GM12892 (cell line): ENCODE measurements around the gene PRKAR1B.

Experiments used
- POLR2A ChIP-seq: IDR thresholded peaks from 2 replicates; pipeline ENCODE4 v1.6.1; 2011; ENCODE audit warnings: low read depth, low read length, control low read depth
- POLR2AphosphoS5 ChIP-seq: IDR thresholded peaks from 2 replicates; pipeline ENCODE4 v1.6.1; 2011; ENCODE audit warnings: low read depth, low read length, control low read depth

DNA sequence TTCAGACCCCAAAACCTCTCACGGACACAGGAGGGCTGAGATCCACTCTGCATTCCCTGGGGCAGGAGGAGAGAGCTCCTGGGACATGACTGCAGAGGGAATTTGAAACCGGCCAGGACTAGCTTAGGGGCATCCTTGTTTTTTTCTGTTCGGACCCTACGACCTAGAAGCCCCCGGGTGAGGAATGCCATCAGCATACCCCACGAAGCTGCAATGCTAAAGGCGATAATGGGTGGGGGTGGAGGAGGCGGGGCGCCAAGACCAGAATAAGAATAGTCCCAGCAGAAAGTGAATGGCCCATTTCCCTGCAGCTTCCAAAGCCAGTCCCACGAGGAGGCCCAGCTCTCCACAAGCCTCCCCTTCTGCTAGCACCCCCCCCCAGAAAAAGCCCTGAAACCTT lies 211.5 kb downstream of the PRKAR1B start:
- TF ChIP-seq POLR2A (no peak), POLR2AphosphoS5 (no peak)
